ENCODE data around the gene PRR36.

- peak; percentile 83 to 90 (median 90) for TF ChIP-seq CTCF (IDR thresholded peaks at IDR 0.05)
- TF ChIP-seq POLR2A (IDR thresholded peaks at IDR 0.05) = no peak
These were observed 21.1 kb downstream of the PRR36 start for GRCh38 chr19:7852851-7853769.

Measured in prostate gland (tissue), 2 donors.